ENCODE data around the gene TRPM6. TPM values are rescaled to one million over a fixed set of nuclear protein-coding genes. Genes with fewer than 3 reads are reported as not detected.

The TRPM6 gene
- total and polyA plus RNA-seq, 8 donors = under 0.01 to 18.8 (median 2.3) TPM; not detected in 2

DNA sequence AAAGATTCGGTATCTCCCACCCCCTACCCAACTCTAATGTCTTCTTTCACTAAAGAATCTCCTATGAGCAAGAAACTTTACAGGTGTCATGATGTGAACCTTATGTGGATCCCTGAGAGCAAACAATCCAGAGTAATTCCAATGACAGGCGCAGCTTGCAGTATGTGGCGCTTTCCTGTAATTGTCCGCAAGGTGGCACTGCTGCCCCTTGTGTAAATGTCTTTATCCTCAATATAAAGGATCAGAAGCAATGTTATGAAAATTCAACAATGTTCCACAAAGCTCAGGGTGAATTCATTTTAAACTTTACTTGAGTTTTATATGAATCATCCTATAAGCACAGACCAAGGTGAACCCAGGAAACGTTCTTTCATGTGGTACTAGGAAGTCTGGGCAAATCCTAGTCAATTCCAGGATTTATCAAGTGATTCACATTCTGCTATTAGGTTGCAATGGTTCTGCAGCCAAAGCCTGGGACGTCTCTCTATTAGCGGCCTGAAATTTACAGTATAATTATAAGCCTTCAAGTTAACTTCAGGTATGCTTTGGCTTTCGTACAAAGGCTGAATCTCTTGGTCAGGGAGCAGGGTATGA lies 113.7 kb downstream of the TRPM6 start:
- DNase-seq = peak; percentile 86 to 91
- Histone ChIP-seq H3K27me3 (peaks cover 0 to 8% (median 0%) of the 10 kb centered on the region in 3 donors), H3K4me1 (peaks cover 0 to 8% (median 0%) of the 10 kb centered on the region in 4 donors), H3K27ac (no peak overlapping the region), H3K4me3 (no peak overlapping the region), H3K9me3 (no peaks in the 10 kb centered on the region), H3K36me3 (no peaks in the 10 kb centered on the region)
- TF ChIP-seq, protein P1, sequence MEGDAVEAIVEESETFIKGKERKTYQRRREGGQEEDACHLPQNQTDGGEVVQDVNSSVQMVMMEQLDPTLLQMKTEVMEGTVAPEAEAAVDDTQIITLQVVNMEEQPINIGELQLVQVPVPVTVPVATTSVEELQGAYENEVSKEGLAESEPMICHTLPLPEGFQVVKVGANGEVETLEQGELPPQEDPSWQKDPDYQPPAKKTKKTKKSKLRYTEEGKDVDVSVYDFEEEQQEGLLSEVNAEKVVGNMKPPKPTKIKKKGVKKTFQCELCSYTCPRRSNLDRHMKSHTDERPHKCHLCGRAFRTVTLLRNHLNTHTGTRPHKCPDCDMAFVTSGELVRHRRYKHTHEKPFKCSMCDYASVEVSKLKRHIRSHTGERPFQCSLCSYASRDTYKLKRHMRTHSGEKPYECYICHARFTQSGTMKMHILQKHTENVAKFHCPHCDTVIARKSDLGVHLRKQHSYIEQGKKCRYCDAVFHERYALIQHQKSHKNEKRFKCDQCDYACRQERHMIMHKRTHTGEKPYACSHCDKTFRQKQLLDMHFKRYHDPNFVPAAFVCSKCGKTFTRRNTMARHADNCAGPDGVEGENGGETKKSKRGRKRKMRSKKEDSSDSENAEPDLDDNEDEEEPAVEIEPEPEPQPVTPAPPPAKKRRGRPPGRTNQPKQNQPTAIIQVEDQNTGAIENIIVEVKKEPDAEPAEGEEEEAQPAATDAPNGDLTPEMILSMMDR (IDR thresholded peaks at IDR 0.05) = peak in 5 of 7 experiments; percentile 71 to 90 (median 80)
- TF ChIP-seq POLR2A (IDR thresholded peaks at IDR 0.05) (no peak), POLR2AphosphoS5 (IDR thresholded peaks at IDR 0.05) (no peak), EP300 (IDR thresholded peaks at IDR 0.05) (no peak)
- intact Hi-C loops (cut with DNase I; ENCODE audit: low total_unique reads) = loop anchor here (5.0 kb wide), 1 partner anchor 298 kb away; no protein-coding TSS in a partner anchor
- 20 to 29% (median 27%) methylated on average over 8 of the region's 8 CpGs for WGBS, 5 donors

DNA sequence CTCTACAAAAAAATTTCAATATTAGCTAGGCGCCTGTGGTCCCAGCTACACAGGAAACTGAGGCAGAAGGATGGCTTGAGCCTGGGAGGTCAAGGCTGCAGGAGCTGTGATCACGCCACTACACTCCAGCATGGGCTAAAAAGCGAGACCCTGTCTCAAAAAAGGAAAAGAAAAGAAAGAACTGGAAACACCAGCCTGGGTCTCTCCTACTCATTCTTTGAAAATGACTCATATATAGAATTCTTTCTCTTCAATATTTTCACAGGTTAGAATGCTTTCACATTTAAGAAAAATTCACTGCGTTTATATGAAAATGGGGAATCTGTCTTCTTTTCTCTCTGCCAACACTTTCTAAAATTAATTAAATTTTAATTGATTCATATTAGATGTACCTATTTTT lies 115.6 kb downstream of the TRPM6 start:
- intact Hi-C loops (cut with DNase I; ENCODE audit: low total_unique reads) = loop anchor here (5.0 kb wide), 1 partner anchor 300 kb away; no protein-coding TSS in a partner anchor
- TF ChIP-seq POLR2A (IDR thresholded peaks at IDR 0.05) (no peak), POLR2AphosphoS5 (IDR thresholded peaks at IDR 0.05) (no peak), EP300 (IDR thresholded peaks at IDR 0.05) (no peak)
- TF ChIP-seq, protein P1 (IDR thresholded peaks at IDR 0.05) = no peak
- H3K4me1 ChIP-seq = peaks cover 0 to 1% (median 0%) of the 10 kb centered on the region in 4 donors
- DNase-seq = no peak
- no peaks in the 10 kb centered on the region for H3K36me3 ChIP-seq
- H3K27me3 ChIP-seq = peaks cover 0 to 8% (median 0%) of the 10 kb centered on the region in 3 donors
- H3K27ac ChIP-seq = no peak overlapping the region
- 80 to 88% (median 86%) methylated on average over 4 of the region's 4 CpGs for WGBS, 5 donors
- no peaks in the 10 kb centered on the region for H3K9me3 ChIP-seq
- H3K4me3 ChIP-seq = no peak overlapping the region

DNA sequence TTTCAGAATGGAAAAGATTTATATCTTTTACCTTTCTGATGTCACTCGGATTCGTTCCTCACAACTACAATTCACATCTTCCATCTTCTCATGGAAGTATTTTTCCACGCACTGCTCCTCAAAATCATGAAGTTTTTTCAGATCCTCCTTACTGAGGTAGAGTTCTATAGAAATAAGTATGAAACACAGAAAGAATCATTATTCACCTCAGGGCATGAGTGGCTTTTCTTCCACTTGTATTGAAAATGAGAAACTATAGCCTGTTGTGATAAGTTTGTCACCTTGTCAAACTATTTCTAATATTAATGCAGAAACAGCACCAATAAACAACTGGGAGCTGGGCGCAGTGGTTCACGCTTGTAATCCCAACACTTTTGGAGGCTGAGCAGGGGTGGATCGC lies 116.0 kb downstream of the TRPM6 start:
- H3K27me3 ChIP-seq = peaks cover 0 to 8% (median 0%) of the 10 kb centered on the region in 3 donors
- 84 to 89% (median 88%) methylated on average over 6 of the region's 6 CpGs for WGBS, 5 donors
- no peaks in the 10 kb centered on the region for H3K36me3 ChIP-seq
- intact Hi-C loops (cut with DNase I; ENCODE audit: low total_unique reads) = loop anchor here (5.0 kb wide), 1 partner anchor 301 kb away; no protein-coding TSS in a partner anchor
- DNase-seq = no peak
- H3K4me1 ChIP-seq = no peaks in the 10 kb centered on the region
- no peak overlapping the region for H3K4me3 ChIP-seq
- TF ChIP-seq POLR2AphosphoS5 (IDR thresholded peaks at IDR 0.05) (no peak), EP300 (IDR thresholded peaks at IDR 0.05) (no peak), POLR2A (IDR thresholded peaks at IDR 0.05) (no peak)
- TF ChIP-seq, protein P1 (IDR thresholded peaks at IDR 0.05) = no peak
- H3K9me3 ChIP-seq = no peaks in the 10 kb centered on the region
- H3K27ac ChIP-seq = no peak overlapping the region

DNA sequence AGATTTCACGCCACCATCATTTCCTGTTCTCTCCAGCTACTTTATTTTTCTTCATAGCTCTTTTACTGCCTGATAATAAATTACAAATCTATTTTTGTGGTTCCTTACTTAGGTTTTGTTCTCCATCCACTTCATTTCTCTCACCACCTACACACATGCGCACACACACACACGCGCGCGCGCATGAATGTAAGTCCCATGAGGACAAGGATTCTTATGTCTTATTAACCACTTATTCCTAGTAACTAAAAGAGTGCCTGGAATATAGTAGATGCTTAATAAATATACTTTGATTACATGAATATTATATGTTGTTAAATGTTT lies 116.5 kb downstream of the TRPM6 start:
- Histone ChIP-seq H3K27me3 (peaks cover 0 to 8% (median 0%) of the 10 kb centered on the region in 3 donors), H3K36me3 (no peaks in the 10 kb centered on the region), H3K27ac (no peak overlapping the region), H3K4me3 (no peak overlapping the region), H3K4me1 (no peaks in the 10 kb centered on the region), H3K9me3 (no peaks in the 10 kb centered on the region)
- DNase-seq = no peak
- WGBS, 5 donors = 91 to 94% (median 91%) methylated on average over 7 of the region's 7 CpGs
- TF ChIP-seq, protein P1 (IDR thresholded peaks at IDR 0.05) = no peak
- TF ChIP-seq POLR2A (IDR thresholded peaks at IDR 0.05) (no peak), POLR2AphosphoS5 (IDR thresholded peaks at IDR 0.05) (no peak), EP300 (IDR thresholded peaks at IDR 0.05) (no peak)
- intact Hi-C loops (cut with DNase I; ENCODE audit: low total_unique reads) = loop anchor here (5.0 kb wide), 1 partner anchor 301 kb away; no protein-coding TSS in a partner anchor

Measured in stomach (tissue), 9 donors.